NCI-H2107 (cell line): ENCODE measurements around the gene MMP15.
"Not testable (repeated sequence)": the region's sequence is repeated elsewhere in the genome, so short reads cannot be mapped to it uniquely, and the experiment has no call there.

Source experiments
- DNase-seq: peaks from one replicate; lab custom pipeline; 2025; lab: John Stamatoyannopoulos, UW

The MMP15 gene

DNA sequence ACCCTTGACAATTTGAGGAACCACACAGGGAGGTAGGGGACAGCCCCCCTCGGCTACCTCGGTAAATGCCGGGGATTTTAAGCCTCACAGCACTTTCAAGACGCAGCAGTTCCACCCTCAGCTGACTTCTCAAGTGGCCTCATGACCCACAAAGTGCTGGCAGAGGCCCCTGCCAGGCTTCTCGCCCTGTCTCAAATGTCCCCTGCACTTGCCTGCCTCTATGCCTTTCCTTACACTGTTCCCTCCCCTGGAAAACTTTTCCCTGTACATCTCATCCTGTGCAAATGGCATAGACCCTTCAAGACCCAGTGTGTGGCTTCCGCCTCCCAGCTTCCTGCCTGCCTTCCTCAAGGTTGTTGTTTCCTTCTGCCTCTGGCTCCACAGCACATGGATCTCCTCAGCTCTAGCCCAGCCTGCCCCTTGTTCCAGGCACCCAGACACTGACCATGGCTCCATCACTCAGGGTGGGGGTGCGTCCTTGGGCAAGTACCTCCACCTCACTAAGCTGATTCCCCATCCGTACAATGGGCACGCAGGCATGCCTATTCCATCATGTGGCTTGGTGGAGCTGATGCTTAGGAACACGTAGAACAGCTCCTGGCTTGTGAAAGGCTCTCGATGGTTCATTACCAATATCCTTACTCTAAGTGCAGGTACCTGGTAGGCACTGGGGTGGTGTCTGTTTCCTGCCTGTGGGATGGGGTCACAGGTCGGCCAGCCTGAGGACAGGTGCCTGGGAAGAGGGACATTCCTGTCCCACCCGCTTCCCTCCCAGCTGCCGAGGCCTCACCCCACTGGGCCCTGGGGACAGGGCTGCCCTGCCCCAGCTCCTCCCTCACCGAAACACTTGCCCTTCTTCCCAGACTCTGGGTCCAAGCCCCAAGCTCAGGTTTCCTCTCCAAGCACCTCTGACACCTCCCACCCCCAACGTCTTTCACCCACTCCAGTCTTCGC, 24.0 kb downstream of the MMP15 start:
- no peak for DNase-seq

DNA sequence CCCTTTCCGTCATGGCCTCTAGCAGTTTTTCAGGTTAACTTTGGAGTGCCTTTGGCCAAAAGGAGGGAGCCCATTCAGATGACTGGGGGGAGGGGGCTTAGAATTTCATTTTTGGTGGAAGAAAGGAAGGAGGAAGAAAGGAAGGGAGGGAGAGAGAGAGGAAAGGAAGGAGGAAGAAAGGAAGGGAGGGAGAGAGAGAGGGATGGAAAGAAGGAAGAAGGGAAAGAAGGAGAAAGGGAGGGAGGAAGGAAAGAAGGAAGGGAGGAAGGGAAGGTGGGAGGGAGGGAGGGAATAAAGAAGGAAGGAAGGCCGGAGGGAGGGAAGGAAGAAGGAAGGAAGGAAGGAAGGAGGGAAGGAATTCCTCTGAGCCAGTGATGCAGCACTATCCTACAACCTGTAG, 25.7 kb downstream of the MMP15 start:
- no peak for DNase-seq

DNA sequence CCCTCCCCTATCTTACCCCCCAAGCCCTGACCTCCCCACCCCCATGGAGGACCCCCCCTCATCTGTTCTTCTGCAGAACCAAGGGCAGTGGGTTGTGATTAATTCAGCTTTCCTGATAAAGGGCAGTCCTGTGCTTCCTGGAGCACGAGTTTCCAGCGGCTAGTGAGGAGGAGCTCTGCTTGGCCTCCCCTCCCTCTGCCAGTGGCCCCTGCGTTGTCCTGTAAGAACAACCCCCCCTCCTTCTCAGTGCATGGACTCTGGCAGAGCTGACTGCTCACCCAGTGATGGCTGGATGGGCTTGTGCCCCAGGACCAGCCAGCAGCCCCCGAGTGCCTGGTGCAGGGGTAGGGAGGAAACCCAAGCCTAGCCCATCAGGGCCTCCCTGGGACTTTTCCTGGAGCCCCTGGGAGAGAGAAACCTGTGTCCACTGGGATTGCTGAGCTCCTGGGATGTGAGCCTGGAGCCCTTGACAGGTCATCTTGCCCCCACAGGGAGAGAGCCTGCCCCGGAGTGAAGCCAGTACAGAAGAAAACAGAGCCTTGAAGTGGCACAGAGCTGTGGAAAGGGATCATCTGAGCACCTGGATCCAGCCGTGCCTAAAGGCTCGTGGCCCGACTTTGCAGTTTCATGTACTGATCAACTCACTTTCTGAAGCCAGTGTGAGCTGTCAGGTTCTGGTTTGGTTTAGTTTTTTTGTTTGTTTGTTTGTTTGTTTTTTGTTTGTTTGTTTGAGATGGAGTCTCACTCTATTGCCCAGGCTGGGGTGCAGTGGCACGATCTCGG, 26.5 kb downstream of the MMP15 start:
- DNase-seq: no peak

DNA sequence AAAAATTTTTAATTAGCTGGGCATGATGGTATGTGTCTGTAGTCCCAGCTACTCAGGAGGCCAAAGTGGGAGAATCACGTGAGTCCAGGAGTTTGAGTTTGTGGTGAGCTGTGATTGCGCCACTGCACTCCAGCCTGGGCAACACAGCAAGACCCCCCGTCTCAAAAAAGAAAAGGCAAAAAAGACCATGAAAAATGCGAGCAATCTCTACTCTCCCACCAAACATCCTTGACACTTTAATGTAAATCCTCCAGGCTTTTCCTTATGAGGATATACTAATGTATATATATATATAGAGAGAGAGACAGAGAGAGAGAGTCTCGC, 28.1 kb downstream of the MMP15 start:
- no peak for DNase-seq

DNA sequence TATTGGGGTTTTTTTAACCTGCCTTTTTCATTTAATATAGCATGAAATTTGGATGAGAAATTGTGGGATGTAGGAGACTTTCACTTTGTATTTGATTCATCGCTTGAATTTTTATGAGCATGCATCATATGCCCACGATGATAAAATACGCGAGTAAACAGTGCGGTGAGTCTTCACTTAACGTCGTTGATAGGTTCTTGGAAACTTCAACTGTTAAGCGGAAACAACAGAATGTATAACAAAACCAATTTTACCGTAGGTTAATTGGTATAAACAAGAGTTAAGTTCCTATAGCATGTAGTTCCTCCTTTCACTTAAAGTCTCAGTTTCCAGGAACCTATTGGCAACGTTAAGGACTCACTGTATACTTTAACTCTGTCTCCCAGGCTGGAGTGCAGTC, 28.7 kb downstream of the MMP15 start:
- no peak for DNase-seq

DNA sequence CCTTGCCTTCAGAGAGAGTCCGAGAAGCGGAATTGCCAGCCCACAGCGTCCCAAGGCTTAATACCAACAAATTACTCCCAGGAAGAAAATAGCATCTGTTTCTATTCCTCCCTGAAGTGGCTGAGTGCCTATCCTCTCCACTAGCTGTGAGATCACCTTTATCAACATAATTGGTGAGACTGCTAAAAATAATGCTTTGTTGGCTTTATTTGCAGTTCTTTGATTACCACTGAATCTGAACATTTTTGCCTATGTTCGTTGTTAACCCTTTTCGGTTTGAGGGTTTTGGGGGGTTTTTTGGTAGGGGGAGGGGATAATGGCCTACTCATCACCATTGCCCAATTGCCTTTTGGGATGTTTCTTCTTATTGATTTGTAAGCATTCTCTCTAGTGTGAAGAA, 31.0 kb downstream of the MMP15 start:
- no peak for DNase-seq

DNA sequence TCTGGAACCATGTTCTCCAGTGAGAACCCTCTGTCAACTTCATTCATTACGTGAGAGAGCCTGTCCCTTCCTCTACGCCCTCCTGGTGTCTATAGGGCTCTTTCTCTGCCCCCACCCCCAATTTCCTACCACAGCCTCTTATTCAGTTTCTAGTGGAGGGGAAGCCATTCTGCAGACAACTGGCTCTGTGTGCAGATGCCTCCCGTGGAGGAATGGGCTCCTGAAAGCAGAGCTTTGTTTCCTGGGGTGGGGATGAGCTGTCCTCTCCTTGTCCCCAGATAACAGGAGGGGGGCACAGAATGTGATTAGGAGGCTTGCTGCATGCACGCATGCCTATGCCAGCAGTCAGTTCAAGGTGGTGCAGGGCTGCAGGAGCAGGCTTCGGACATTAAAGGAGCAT, 31.6 kb downstream of the MMP15 start:
- no peak for DNase-seq

DNA sequence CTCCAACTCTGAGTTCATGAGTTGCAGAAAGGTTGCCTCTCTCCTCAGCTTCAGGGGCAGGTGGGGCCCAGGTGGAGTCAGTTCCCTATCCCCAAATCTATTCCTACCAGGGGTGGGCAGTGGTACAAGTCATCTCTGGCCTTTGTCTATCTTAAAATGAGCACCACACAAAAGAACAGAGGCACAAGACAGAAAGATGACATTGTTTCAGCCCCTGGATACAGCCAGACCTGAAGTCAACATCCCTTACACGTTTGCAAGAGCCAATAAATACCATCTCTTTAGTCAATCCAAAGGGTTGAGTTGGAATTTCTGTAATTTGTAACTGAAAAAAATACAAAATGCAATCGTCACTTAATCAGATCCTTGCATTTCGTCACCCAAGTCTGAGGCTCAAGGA, 32.2 kb downstream of the MMP15 start:
- DNase-seq: no peak

DNA sequence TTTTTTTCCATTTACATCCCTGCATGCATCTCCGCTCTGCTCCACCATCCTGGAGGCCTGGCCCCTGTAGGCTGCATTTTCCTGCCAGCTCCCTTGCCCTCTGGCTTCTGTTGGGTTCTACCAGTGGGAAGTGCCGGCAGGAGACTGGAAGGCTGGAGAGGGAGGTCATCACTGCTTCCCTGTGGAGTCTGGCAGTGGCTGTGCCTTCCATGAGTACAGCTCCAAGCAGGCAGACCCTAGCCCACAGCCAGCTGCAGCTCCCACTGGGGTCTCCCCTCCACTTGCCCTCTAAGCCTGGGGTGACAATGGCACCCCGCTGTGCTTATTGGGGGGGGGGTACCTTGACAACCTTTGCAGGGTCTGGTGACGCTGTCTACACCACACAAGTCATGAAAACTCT, 37.3 kb downstream of the MMP15 start:
- no peak for DNase-seq

DNA sequence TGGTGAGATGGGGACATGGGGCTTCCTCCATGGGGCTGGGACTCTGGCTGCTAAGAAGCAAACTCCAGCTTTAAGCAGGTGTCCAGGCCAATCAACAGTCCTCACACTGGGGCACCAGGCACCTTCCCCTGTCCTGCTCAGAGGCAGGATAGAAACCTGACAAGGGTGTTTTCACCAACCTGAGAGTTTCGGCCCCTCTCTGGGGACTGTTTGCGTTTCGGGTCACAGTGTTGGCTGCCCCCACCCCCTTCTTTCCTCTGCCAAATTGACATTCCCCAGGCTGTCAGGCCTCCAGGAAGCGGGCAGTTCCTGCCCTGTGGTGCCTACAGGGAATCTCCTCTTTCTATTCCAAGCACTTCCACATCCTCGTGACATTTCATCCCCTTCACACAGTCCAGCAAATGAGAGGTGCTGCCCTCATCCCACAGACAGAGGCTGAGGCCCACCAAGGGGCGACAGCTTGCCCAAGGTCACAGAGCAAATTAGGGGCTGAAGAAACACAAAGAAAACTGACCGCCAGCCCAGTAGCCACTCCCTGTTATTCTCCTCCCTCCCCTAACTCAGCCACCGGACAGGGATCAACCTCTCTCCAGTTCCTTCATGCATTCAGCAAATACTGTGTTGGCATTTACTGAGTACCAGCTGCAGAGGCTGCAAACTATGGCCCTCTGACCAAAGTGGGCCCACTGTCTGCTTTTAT, 38.0 kb downstream of the MMP15 start:
- DNase-seq: no peak

DNA sequence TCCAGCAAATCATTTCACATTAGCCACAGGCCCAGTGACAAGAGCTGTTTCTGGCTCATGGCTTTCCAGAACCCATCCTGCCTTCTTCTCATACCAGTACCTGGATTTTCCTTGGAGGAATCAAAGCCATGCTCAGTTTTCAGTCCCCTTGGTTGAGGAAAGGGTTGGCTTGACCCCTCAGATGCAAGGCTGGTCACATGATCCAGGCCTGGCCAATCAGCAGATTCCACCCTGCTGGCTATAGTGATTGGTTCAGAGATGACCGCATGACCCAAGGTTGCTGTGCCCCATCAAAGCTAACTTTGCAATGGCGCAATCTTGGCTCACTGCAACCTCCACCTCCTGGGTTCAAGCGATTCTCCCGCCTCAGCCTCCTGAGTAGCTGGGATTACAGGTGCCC, 45.0 kb downstream of the MMP15 start:
- no peak for DNase-seq

DNA sequence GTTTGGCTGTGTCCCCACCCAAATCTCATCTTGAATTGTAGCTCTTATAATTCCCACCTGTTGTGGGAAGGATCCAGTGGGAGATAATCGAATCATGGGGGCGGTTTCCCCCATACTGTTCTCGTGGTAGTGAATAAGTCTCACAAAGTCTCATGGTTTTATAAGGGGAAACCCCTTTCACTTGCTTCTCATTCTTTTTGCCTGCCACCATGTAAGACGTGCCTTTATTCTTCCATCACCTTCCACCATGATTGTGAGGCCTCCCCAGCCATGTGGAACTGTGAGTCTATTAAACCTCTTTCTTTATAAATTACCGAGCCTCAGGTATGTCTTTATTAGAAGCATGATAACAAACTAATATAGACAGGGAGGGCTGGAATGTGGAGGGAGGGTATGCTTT, 46.6 kb downstream of the MMP15 start:
- not testable (repeated sequence) for DNase-seq

DNA sequence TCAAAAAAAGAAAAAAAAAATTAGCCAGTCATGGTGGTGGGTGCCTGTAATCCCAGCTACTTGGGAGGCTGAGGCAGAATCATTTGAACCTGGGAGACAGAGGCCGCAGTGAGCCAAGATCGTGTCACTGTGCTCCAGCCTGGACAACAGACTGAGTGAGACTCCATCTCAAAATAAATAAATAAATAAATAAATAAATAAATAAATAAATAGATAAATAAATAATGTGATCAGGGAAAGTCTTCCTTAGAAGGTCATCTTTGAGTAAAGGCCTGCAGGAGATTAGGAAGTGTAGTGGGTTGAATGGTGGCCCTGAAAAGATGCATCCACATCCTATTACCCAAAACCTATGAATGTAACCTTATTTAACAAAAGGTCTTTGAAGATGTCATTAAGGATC, 47.5 kb downstream of the MMP15 start:
- not testable (repeated sequence) for DNase-seq

DNA sequence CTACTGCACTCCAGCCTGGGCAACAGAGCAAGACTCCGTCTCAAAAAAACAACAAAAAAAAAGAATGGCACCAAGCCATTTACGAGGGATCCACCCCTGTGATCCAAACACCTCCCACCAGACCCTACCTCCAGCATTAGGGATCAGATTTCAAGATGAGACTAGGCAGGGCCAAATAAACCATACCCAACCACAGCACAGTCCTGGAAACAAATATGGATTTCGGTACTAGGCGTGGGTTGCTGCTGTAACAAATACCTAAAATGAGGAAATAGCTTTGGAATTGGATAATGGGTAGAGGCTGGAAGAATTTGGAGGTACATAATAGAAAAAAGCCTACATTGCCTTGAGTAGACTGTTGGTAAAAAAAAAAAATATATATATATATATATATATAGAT, 49.1 kb downstream of the MMP15 start:
- DNase-seq: no peak

DNA sequence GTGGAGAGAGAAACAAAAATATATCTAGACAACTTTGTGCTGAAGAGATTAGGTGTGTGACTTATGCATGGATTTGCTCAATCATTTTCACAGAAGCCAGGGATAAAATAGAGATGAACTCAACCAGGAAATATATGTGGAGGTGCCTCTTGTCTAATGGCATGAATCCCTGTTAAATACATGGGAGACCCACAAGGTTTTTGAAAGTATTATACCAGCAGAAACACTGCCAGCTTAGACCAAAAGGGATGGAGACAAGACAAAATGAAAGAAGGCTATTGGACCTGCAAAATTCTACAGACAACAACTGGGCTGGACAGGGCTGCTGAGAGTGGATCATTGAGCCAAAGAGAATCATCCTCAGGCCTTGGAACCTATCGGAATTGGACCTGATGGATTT, 51.0 kb downstream of the MMP15 start:
- no peak for DNase-seq

DNA sequence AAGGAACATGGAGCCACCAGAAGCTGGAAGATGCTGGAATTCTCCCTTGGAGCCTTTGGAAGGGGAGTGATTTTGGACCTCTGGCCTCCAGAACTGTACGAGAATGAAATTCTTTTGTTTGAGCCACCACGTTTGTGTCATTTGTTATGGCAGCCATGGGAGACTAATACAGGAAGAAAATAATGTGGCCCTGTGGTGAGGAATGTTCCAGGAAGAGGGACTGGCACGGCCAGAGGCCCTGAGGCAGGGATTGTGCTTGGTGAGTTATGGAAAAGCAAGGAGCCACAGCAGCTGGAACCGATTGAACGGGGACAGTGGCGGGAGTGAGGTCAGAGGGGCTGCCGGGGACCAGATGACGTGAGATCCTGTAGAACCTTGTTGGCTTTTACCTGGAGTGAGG, 52.2 kb downstream of the MMP15 start:
- no peak for DNase-seq

DNA sequence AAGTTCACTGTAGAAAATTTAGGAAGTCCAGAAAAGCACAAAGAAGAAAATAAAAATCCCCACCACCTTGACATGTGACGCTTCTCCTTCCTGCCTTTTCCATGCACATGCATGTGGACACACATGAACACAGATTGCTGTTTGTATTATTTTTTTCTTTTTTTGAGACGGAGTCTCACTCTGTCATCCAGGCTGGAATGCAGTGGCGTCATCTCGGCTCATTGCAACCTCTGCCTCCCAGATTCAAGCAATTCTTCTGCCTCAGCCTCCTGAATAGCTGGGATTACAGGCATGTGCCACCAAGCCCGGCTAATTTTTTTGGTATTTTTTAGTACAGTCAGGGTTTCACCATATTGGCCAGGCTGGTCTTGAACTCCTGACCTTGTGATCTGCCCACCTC, 55.1 kb downstream of the MMP15 start:
- DNase-seq: not testable (repeated sequence)

DNA sequence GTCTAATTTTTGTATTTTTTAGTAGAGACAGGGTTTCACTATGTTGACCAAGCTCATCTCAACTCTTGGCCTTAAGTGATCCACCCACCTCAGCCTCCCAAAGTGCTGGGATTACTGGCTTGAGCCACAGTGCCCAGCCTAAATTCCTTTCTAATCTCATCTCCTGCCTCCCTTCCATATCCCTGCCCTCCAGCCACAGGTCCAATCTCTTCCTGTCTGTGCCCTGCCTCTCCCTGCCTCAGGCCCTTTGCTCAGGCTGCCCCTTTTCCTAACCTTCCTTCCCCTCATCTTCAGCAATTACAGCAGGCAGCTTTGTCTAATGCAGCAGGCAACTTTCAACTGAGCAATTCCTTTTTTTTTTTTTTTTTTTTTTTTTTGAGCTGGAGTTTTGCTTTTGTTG, 56.8 kb downstream of the MMP15 start:
- DNase-seq: no peak

DNA sequence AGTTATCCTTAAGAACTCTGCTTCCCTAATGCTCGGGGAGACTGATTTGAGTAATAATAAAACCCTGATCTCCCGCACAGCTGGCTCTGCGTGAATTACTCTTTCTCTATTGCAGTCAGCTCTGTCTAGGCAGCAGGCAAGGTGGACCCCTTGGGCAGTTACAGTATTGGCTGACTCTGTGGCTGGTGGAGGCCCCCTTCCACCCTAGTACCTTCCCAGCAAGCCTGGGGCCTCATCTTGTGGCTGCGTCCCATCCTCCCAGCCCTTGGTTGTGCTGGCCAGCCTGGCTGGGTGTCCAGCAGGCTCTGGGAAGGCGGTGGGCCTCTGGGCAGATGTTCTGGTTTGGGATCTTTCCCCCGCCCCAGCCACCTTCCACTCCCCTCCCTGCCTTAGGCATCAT, 59.1 kb downstream of the MMP15 start:
- no peak for DNase-seq

DNA sequence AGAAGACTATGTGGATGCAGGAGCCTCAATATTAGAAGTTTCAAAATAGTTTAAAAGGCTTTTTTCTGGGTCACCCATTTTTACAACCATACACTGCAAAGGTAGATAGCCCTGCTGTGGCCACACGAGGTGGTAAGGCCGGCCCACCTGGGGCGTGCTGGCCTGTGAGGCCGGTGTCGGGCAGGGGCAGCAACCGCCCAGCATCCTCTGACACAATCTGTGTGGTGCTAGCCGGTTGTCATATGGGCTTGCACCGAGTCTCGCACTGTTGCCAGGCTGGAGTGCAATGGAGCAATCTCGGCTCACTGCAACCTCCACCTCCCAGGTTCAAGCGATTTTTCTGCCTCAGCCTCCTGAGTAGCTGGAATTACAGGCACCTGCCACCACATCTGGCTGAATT, 59.6 kb downstream of the MMP15 start:
- no peak for DNase-seq

DNA sequence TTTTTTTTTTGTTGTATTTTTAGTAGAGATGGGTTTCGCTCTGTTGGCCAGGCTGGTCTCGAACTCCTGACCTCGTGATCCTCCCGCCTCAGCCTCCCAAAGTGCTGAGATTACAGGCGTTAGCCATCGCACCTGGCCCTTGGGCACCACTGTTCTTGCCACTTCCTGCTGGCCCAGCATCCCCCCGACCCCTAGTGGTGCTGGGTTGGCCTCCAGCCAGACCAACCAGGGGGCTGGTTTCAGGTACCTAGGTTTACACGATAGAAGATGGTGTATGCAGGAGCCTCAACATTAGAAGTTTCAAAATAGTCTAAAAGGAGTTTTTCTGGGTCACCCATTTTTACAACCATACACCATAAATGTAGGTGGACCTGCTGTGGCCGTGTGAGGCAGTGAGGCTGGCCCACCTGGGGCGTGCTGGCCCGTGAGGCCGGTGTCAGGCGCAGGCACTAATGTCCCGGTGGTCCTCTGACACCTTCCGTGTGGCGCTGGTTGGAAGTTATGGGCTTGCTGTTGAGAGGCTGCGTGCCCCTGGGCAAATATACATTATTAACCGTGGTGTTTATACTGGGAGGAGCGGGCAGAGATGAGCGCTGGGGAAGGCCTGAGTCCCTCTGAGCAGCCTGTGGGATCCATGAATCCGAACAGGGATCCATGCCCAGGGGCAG, 60.2 kb downstream of the MMP15 start:
- no peak for DNase-seq
